ENCODE results near the gene ATP8B2.
"Not testable (repeated sequence)": the region's sequence is repeated elsewhere in the genome, so short reads cannot be mapped to it uniquely, and the experiment has no call there.

ATP8B2 gene

DNA sequence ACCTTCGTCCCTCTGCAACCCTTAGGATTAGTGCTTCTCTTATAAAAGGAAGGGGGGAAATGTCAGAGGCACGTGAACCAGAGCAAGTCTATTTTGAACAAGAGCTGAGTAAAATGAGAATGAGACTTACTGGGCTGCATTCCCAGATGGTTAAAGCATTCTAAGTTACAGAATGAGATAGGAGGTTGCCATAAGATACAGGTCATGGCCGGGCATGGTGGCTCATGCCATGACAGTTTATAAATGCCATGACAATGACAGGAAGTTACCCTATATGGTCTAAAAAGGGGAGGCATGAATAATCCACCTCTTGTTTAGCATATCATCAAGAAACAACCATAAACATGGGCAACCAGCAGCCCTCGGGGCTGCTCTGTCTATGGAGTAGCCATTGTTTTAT is 6.9 kb upstream of the ATP8B2 start:
- no peak for TF ChIP-seq CTCF (IDR thresholded peaks at IDR 0.05; ENCODE audit: low read depth, low read length)
- no peak for DNase-seq (ENCODE audit: low read depth in 2 of 2)

GRCh38 chr1:154320882-154321608 is 4.3 kb upstream of the ATP8B2 start, which contains the start of gene AQP10:
AQP10 (plus strand) TSS chr1:154321093; CDS start chr1:154321156, 63 bp downstream.
- no peak for TF ChIP-seq CTCF (IDR thresholded peaks at IDR 0.05; ENCODE audit: low read depth, low read length)
- peak in 1 of 2 donors; percentile 86 for DNase-seq (ENCODE audit: low read depth in 2 of 2)

More for the DNA sequence above, 6.9 kb upstream of the ATP8B2 start:
- H3K4me3 ChIP-seq (replicated peaks in 1 of 2; ENCODE audit: low read depth in 2 of 2, low read length in 2 of 2): no peak overlapping the region

GRCh38 chr1:154321609-154321934 is 3.8 kb upstream of the ATP8B2 start:
- not testable (repeated sequence) for H3K4me3 ChIP-seq (replicated peaks in 1 of 2; ENCODE audit: low read depth in 2 of 2, low read length in 2 of 2)

More at GRCh38 chr1:154320882-154321608, 4.3 kb upstream of the ATP8B2 start, which contains the start of gene AQP10:
- no peak within 1 kb of the TSS for H3K4me3 ChIP-seq (replicated peaks in 1 of 2; ENCODE audit: low read depth in 2 of 2, low read length in 2 of 2)

DNA sequence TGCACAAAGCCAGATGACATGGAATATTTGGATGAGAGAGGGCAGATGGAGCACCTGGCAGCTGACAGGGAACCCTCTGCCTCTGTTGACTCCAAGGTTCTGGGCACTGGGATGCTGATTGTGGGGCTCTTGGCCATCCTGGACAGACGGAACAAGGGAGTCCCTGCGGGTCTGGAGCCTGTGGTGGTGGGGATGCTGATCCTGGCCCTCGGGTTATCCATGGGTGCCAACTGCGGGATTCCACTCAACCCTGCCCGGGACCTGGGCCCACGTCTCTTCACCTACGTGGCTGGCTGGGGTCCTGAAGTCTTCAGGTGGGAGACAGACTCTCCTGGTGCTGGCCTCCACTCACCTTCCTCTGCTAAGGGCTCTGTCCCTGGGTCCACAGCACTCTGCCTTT is 1.8 kb upstream of the ATP8B2 start:
- no peak for DNase-seq (ENCODE audit: low read depth in 2 of 2)
- no peak for TF ChIP-seq CTCF (IDR thresholded peaks at IDR 0.05; ENCODE audit: low read depth, low read length)
- no peak overlapping the region for H3K4me3 ChIP-seq (replicated peaks in 1 of 2; ENCODE audit: low read depth in 2 of 2, low read length in 2 of 2)

More at GRCh38 chr1:154321609-154321934, 3.8 kb upstream of the ATP8B2 start:
- DNase-seq (ENCODE audit: low read depth in 2 of 2): not testable (repeated sequence)

GRCh38 chr1:154324241-154324640 is 1.1 kb upstream of the ATP8B2 start:
- peak overlapping the region in 1 of 2 donors; percentile 85 for H3K4me3 ChIP-seq (replicated peaks in 1 of 2; ENCODE audit: low read depth in 2 of 2, low read length in 2 of 2)
- no peak for TF ChIP-seq CTCF (IDR thresholded peaks at IDR 0.05; ENCODE audit: low read depth, low read length)
- no peak for DNase-seq (ENCODE audit: low read depth in 2 of 2)

DNA sequence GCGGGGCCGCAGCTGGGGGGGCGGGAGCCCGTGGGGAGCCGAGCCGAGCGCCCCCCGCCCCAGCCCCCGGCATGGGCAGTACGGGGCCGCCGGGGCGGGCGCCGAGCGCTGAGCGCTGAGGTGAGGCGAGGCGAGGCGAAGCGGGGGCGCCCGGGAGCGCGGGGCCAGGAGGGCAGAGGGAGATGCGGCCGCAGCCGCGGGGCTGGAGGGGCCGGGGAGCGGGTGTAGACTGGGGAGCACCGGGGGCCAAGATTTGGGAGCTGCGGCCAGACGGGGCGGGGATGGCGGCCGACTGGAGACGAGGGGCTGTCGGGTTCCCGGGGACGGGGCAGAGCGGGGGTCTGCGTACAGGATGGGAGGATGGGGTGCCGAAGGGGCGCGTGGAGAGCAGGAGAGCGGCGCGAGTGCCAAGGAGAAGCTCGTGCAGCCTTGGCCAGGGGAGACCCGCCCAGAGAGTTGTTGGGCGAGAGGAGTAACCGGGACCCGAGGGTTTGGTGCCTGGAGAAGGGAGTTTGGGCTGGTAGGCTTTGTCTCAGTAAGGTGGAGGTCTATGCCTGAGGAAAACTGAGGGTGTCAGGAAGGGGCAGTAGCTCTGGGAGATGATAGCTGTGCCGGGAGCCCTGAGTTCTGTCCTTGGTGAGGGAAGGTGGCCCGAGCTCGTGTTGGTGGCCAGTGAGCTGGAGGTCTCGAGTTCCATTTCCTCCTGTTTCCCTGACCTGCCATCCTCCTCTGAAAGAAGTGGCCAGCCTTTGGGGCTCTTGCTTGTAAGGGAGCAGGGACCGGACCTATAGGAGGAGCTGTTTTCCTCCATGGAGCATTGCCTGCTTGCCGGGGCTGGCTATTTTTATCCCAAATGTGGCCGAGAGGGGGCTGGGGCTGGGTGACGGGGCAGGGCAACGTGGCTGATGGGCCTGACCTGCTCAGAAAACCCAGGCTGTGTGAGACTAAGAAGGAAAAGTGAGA is 539 bp downstream of the ATP8B2 start:
- peak; percentile 92 for DNase-seq (ENCODE audit: low read depth in 2 of 2)
- peak; percentile 75 for TF ChIP-seq CTCF (IDR thresholded peaks at IDR 0.05; ENCODE audit: low read depth, low read length)
- peak overlapping the region; percentile 85 to 96 for H3K4me3 ChIP-seq (replicated peaks in 1 of 2; ENCODE audit: low read depth in 2 of 2, low read length in 2 of 2)

All from cardiac fibroblast (primary cell).